MM.1S (cell line): ENCODE measurements around the gene SYNE2.

Source experiments
- EZH2 ChIP-seq: fragments of 300-600 bp; sonication (generic); optimal IDR thresholded peaks from 2 replicates; pipeline ENCODE3; 2017; ENCODE audit warnings: low read depth, mild to moderate bottlenecking, antibody characterized with exemption, low read length, mixed read lengths
- TF ChIP-seq, protein P1 (sequence below): fragments of 300-600 bp; sonication (generic); IDR thresholded peaks from 2 replicates; pipeline ENCODE4 v1.5.1; 2016; ENCODE audit warnings: antibody characterized with exemption, low read length, mixed read lengths

GRCh38 chr14:64217308-64217707 lies 364.5 kb downstream of the SYNE2 start:
- TF ChIP-seq, protein P1, sequence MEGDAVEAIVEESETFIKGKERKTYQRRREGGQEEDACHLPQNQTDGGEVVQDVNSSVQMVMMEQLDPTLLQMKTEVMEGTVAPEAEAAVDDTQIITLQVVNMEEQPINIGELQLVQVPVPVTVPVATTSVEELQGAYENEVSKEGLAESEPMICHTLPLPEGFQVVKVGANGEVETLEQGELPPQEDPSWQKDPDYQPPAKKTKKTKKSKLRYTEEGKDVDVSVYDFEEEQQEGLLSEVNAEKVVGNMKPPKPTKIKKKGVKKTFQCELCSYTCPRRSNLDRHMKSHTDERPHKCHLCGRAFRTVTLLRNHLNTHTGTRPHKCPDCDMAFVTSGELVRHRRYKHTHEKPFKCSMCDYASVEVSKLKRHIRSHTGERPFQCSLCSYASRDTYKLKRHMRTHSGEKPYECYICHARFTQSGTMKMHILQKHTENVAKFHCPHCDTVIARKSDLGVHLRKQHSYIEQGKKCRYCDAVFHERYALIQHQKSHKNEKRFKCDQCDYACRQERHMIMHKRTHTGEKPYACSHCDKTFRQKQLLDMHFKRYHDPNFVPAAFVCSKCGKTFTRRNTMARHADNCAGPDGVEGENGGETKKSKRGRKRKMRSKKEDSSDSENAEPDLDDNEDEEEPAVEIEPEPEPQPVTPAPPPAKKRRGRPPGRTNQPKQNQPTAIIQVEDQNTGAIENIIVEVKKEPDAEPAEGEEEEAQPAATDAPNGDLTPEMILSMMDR = no peak
- no peak for TF ChIP-seq EZH2
